Suppressor macrophage treated with lipopolysaccharide for 4 hours (primary cell): Measurements from ENCODE around the gene SMAP1.

Source experiments
- DNase-seq: peaks from one replicate; pipeline ENCODE4 v3.0.0-alpha.2; 2020

Gene SMAP1

DNA sequence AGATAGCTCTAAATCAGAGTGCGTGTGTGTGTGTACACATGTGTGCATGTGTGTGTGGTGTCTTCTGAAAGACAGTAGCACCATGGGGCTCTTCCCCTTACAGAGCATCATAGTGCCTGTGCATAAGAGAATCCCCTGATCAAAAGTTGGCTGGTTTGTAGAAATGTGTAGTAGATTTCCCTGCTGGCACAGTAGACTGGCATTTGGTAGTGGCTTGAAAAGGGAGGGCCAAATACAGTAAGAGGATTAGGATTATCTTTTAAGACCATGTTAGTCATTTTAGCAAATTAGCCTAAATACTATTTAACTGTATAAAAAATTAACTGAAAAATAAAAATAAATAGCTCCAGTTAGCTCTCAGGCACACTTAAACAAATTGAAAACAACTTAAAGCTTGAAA is 176.6 kb downstream of the SMAP1 start:
- DNase-seq: no peak

DNA sequence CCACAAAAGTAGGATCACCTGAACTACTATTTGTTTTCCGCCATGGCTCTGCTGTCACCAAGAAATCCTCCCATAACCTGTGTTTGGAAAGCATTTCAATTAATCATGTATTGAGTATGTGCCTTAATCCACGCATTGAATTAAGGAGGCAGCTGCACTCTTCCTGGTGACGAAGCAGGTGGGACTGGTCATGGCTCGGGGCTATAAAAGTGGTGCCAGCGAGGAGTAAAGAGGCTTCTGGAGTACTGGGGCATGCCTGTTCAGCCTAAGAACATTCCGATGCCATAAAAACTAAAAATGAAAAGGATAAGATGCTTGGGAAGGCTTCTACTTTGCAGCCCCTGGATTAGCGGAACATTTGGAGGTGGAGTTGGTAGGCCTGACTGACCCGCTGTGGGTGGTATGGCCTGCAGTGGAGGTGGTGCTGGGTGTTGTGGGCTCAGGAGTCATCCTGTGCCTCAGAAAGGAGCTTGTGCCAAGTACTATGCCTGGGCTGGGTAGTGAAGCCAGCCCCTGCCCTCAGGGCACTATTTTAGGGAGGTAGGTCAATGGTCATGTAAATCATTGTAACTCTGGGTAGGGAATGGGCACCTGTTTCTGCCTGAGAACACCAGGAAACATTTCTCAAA is 178.6 kb downstream of the SMAP1 start:
- DNase-seq: no peak

DNA sequence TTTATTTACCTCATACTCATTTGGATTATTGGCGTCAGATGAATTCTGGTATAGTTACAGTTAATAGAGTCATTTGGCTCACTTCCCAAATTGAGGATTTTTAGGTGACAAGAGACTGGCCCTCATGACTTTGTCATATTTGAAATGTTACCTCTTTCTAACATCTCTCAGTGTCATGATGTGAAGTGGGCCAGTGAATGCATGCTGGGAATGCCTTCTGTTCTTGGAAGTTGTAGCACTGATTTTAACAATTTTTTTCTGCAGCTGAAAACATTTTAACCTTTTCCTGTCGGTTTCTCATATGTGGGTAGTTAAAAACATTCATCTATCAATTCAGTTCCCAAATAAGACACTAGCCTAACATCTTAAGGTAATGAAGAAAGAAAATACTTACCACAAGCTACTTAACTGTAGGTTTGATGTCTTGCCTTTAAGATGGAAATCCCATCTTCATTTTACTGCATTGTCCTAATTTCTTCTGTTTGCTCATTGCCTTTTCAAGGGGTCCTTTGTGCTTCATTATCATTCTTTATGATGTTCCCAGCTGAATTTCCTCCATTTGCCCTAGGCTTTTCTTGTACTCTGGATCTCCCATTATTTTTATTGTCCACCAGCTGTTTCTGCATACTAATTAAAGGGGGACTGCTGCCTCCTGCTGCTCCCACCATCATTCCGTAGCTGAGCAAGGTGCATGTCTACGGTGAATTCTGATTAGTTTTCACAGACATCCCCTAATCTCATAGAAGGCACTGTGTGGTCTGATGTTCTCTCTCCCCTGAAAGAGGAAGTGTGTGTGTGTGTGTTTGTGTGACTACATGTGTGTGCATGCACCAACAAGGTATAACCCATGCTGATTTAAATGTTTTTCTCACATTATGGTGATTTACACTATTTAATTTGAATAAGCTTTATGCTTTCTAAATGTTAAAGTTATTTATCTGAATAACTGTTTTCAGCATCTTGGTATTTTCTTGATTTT is 179.7 kb downstream of the SMAP1 start:
- no peak for DNase-seq

DNA sequence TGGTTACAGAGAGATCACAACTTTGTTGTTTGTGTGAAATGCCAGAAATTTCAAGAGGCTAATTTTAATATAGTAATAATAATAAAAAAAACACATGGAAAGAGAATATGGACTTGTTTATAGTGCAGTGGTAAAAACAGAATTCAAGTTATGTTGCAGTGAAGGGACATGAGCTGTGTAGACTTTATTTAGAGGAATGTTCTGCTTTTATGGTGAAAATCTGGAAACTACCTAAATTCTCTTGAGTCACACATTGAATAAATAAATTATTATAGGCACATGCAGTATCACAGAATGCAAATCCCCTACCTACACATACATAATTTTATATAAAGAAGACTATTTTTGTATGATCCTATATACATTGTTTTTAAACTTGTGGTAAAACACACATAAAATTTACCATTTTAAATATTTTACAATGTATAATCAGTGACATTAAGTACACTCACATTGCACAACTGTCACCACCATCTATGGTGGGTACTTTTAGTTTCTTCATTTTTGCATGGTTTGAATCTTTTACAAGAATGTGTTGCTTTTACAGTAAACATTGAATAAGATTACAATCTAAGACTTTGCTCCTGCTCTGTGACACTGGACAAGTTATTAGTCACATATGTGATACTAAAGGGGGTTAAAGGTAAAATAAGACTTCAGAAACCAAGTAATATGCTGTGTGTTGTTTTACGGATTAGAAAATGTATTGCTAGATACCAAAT is 181.8 kb downstream of the SMAP1 start:
- peak; percentile 49 for DNase-seq

DNA sequence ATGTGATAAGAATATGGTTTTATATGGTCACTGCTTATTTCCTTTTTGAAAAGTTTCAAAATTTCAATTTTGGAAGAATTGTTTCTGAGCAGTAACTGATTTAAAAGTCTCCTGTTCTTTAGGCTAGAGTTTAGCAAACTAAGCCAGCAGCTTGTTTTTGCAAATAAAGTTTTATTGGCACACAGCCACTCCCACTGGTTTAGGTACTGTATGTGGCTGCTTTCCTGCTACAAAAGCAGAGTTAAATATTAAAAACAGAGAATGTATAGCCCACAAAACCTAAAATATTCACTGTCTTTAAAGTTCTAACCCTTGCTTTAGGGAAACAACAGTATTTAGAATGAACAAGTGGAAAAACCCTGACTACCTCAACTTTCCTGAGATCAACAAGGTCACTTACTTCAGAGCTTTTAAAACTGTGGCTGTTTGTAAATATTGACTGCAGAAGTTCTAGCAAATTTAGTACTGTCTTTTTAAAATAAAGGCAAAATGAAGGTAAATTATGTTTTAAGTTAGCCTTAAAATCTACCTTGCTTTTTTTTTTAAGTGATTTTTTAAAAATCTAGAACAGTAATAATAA is 185.1 kb downstream of the SMAP1 start:
- DNase-seq: no peak

DNA sequence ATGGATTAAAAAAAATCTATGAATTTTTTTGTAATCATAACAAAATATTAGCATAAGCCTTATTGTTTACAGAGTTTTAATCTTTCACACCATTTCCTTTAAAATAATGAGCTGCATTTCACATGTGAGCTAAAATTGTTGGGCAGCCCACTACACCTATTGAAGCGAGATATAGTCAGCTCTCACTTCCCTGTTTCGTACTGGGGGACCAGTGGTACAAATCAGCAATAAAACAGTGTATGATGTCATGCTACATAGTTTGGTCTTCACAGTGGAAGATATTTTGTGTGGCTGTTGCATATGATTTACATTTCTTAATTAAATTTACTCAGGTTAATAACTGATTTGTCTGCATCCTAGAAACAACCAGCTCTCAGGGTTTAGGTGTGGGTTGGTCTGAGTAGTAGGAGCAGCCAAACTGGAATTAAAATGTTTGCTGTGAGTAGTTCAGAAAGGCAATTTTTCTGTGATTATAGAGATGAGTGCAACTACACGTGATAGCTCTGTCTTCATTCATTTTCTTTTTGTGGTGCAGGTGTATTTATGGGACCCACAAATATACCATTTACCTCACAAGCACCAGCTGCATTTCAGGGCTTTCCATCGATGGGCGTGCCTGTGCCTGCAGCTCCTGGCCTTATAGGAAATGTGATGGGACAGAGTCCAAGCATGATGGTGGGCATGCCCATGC is 189.8 kb downstream of the SMAP1 start:
- DNase-seq: no peak

DNA sequence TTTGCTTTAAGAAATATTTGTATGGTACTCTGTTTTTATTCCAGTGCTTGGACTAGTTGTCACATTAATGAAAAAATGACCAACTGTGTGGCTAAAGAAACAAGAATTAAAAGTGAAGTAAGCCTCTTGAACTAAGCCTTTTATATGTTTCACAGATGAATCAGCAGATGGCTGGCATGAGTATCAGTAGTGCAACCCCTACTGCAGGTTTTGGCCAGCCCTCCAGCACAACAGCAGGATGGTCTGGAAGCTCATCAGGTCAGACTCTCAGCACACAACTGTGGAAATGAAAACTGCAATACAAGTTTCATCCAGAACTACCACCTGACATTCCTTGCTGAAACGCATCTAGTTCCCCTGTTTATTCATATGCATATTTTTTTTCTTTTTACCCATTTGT is 192.4 kb downstream of the SMAP1 start:
- no peak for DNase-seq

DNA sequence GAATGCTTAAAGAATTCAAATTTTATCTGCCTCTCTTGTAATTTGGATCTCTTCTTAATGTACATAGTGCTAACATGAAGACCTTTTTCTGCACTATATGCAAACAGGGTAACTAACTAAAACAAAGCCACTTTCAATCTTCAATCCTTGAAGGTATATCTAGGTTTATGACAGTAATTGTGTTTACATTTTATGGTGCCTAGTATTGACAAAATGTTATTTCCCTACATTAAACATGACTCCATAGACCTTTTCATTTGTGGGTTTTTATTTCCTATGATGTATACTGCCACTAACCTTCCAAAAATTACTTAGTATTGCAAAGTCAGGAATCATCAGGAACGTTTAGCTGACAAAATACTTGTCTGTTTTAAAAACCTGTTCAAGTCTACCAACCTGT is 193.2 kb downstream of the SMAP1 start:
- no peak for DNase-seq

DNA sequence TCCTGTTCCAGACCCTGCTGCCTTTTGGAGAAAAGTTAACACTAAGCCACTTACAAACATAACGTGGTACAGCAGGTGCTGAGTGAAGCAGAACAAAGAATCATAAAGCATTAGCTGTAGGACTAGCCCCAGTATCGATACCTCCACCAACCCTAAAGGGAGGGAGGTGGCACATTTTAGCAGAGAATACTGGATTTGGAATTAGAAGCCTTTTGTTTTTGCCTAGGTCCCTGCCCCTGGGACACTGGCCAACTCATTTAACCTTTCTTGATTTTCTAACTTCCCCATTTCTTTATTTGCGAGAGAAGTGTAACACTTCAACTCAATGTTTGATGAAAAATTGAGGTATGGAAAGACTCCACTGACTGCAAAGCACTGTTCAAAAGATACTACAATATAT is 195.7 kb downstream of the SMAP1 start:
- DNase-seq: no peak

DNA sequence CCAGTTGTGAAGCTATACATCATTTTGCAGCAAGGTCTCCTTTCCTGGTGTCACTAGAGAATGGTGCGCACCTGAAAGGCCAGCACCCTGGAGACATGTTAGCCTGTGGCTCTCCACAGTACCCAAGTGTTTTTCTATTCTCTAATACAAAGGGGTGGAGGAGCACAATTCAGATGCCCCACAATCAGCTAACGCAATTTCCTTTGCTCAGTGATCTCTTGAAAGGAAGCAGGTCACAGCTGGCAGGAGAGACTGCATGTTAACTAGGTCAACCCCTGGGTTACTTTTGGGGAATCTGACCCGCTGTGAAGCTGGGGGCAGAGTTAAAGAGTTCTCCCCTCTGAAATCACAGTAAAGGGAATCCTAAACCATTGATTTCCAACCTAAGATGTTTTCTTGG is 196.7 kb downstream of the SMAP1 start:
- no peak for DNase-seq

DNA sequence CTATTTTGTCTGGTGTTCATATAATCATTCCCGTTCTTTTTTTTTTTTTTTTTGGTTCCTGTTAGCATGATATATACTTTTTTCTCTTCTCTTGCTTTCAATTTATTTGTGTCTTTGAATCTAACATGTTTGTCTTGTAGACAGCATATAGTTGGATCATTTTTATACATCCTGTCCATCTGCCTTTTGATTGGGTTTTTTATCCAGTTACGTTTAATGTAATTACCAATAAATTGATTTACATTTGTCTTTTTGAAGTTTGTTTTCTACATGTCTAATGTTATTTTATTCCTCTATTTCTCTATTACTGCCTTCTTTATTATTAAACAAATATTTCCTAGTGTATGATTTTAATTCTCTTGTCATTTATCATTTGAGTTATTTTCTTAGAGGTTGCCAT is 204.8 kb downstream of the SMAP1 start:
- DNase-seq: no peak

DNA sequence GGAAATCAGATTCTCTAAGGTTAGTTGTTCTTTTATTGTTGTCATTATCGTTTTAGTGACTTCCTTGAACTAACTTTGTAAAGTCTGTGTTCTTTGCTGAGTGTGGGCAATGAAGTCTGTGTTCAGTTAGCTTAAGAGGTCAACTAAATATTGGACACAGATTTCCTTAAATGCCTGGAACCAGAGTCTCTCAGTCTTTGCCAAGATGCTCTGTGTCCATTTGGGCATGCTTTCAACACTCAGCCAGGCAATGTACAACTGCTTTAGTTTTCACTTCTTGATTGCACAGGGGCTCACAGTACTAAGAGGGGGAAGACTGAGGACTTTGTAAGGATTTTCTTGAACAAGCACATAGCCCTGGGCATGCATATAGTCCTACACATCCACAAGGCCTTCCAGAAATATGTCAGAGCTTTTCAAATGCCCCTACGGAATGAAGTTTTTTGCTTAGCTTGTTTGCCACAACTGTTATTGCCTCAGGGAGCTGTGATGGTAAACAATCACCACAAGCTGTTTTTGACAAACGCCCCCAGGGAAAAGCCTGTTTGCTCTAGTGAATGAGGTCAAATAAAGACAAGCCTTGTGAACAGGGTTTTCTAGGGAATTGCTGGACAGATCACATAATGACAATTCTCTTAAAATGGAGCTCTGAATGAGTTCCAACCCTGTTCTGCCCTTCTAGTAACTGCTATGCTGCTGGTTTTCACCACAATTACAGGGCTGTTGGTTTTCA is 206.7 kb downstream of the SMAP1 start:
- no peak for DNase-seq

DNA sequence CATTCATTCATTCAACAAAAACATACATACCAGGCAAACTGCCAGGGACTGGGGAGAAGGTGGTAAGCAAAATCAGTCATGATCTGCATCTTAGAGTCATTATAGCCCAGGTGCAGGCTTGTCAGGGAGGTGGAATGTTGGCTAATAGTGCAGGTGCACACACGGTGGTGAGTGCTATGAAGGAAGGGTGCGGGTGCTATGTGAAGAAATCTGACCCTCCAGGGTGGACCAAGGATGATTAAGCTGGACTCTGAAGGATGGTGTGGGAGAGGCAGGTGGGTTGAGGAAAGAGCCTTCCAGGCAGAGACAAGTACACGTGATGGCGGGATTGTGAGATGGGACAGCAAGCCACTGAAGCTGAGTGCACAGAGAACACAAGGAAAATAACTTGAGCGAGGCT is 211.8 kb downstream of the SMAP1 start:
- no peak for DNase-seq

DNA sequence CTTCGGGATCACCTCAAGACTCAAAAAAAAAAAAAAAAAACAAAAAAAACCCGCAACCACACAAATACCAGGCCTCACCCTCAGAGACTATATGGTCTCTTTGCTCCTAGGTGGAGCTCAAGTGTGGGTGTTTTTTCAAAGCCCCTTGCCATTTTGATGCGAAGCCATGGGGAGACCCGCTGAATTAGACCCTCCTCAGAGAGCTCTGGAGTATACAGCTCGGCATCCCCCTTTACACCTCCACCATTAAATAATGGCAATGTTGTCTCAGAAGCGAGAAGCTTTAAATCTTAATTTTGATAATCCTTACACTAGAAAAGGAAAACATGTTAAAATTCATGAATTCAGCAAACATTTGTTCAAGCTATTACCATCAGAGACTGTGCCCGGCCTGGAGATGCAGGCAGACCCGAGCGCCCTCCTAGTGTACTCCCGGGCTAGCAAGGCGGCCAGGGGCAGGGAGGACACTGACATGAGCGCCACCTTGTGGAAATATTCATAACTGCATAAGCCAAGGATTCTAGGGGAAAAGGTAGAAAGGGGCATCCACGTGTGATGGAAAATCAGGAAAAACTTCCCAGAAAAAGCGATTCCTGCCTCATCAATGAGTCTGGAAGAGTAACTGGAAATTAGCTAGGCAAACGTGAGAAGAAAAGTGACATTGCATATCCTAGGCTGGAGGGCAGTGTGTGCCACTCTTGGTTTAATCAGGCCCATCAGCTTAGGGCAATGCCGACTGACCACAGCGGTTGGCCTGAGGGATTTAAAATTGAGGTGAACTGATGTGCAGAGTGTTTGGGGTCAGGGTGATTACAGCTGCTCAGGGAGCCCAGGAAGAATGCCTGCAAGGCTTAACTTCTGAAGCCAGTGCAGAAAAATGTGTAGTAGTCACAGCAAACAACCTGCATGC is 216.6 kb downstream of the SMAP1 start:
- DNase-seq: peak; percentile 70

DNA sequence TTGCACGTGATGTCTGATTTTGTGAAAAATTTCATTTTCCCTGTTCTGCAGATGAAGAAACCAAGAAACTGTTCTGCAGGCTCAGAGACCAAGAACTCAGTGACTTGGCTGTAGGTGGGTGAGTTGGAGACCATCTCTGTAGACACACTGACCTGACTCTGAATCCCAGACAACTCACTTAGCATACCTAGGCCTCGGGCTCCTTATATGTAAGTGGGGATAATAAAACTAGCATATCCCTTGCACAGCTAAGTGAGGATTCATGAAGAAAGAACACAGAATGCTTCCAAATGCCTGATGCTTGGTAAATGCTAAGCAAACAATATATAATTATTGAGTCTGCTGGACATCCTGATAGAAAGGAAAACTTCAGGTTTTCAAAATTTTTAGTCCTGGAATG is 218.4 kb downstream of the SMAP1 start:
- no peak for DNase-seq

DNA sequence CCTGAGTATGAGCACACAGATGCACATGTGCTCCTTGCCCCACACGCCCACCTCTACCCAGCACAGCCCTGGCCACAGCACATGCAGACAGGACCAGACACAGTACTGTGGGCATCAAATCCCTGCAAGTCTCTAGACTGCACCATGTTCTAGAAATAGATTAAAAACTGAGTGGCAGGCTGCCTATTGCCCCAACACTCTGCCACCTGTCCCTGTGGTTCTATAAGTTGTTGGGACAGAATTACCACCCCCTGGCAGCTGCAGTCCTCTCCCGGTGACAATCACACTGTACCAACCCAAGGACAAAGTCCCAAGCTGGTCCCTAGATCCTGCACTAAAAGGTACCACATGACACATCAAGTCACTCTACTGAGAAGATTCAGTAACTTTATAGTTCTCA is 219.0 kb downstream of the SMAP1 start:
- DNase-seq: no peak

DNA sequence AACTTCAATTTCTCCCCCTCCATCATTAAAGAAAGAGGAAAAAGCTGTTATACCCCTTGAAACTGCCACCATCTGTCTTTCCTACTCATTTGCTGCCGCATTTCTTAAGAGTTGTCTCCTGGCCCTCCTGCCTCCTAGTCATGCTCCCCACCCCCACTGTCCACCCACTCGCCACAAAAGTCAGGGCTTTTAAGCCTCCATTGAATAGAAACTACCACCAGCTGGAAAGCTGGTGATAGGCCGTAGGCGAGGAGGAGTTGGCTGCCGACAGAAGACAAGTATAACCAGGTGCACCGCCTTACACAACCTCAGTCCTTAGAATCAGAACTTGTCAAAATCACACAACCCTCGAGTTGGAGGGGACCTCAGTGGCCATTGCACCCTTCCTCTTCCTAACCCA is 221.6 kb downstream of the SMAP1 start:
- no peak for DNase-seq

DNA sequence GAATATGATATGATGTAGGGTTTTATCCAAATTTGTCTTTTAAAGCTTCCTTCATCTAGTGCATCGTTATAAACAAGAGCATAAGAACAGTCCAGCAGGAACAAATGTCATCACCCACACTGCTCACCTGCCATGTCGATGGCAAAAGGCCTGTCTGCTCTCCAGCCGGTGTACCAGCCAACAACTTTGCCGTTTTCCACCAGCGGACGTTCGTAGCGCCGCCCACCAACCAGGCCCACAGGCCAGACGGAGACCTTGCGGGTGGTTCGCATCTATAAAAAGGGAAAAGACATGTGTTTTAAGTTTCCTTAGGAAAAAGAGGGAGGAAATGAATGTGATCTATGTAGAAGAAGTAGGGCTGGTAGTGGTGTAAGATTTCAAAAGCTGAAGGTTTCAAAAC is 226.3 kb downstream of the SMAP1 start:
- no peak for DNase-seq

DNA sequence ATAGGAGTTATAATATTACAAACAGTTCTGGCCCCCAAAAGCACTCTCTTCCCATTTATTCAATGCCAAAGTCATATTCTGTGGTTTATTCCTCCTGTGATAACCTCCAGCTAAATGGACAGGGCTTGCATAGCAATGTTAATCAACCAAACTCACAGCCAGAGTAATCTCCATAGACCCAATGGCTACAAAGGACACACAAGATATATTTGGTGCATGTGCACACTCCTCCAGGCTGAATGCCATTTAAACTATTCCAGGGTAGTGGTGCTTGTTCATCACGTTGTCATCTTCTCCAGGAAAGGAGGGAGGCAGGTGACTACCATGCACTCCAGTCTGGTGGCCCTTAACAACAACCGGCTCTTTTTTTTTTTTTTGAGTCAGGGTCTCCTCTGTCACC is 232.4 kb downstream of the SMAP1 start:
- DNase-seq: no peak

DNA sequence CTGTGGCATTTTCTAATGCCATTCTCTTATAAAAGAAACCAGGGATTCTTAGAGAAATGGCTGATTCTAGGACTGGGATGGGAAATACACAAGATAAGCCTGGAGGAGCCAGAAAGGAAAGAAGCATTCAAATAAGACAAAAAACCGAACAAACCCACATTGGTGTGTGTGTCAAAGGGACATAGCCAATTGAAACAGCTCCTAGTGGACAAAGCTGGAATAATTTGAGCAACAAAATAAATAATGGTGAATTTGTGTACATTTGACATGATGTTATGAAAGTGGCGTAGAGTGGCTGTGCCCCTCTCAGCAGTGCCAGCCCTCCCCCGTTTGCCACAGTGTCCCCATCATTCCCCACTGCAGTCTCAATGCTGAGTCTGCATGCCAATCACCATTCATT is 233.6 kb downstream of the SMAP1 start:
- no peak for DNase-seq
